GM12865 (cell line): Measurements from ENCODE around the gene GRAMD1B.

Experiments used
- DNase-seq: peaks from one replicate; pipeline ENCODE4 v3.0.0; 2010; ENCODE audit warnings: low read depth
- H3K4me3 ChIP-seq: 2 replicates; pipeline ENCODE4 v1.5.1; 2011; ENCODE audit warnings: mild to moderate bottlenecking, low read depth, low read length, control low read depth
- TF ChIP-seq, protein P1 (sequence below): IDR thresholded peaks from 2 replicates; pipeline ENCODE4 v1.5.1; 2011; ENCODE audit warnings: low read length, control low read depth, low read depth, inconsistent platforms; ENCODE audit not compliant: insufficient read depth; ENCODE audit errors: missing control alignments

GRAMD1B gene

DNA sequence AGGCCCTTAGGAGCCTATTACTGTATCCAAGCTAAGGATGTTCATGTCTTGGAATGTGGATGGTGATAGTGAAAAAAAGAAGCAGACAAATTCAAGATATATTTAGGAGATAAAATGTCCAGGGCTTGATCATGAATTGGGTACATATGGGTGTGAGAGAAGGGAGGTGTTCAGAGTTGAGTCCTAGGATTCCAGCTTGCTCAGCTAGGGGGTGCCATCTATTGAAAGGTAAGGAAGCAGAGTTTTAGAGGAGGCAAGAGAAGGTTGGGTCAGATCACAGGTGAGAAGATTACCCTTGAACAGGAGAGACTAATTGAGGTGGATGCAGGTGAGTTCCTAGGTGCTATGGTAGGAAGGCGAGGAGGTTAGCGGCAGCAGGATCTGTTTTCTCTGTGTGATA lies 60.5 kb downstream of the GRAMD1B start:
- DNase-seq, result no peak
- no peak overlapping the region for H3K4me3 ChIP-seq
- TF ChIP-seq, protein P1, sequence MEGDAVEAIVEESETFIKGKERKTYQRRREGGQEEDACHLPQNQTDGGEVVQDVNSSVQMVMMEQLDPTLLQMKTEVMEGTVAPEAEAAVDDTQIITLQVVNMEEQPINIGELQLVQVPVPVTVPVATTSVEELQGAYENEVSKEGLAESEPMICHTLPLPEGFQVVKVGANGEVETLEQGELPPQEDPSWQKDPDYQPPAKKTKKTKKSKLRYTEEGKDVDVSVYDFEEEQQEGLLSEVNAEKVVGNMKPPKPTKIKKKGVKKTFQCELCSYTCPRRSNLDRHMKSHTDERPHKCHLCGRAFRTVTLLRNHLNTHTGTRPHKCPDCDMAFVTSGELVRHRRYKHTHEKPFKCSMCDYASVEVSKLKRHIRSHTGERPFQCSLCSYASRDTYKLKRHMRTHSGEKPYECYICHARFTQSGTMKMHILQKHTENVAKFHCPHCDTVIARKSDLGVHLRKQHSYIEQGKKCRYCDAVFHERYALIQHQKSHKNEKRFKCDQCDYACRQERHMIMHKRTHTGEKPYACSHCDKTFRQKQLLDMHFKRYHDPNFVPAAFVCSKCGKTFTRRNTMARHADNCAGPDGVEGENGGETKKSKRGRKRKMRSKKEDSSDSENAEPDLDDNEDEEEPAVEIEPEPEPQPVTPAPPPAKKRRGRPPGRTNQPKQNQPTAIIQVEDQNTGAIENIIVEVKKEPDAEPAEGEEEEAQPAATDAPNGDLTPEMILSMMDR, result no peak

DNA sequence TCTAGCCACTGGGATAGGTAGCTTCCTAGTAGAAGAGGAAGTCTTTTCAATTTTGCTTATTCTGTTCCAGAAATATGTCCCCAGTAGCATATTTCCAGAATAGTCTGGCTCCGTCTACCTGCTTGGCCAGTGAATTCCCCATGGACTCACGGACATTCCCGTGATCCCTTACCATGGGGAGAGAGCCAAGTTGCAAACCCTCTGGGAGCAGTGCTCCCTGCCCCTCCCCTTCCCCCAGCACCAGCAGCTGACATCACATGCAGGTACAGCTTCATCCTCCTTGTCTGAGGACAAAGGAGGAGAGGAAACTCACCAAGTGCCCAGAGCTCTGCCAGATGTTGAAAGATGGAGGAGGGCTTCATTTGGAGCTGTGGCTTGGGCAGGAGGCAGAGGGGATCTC lies 61.2 kb downstream of the GRAMD1B start:
- DNase-seq, result no peak
- no peak overlapping the region for H3K4me3 ChIP-seq
- TF ChIP-seq, protein P1, result no peak

DNA sequence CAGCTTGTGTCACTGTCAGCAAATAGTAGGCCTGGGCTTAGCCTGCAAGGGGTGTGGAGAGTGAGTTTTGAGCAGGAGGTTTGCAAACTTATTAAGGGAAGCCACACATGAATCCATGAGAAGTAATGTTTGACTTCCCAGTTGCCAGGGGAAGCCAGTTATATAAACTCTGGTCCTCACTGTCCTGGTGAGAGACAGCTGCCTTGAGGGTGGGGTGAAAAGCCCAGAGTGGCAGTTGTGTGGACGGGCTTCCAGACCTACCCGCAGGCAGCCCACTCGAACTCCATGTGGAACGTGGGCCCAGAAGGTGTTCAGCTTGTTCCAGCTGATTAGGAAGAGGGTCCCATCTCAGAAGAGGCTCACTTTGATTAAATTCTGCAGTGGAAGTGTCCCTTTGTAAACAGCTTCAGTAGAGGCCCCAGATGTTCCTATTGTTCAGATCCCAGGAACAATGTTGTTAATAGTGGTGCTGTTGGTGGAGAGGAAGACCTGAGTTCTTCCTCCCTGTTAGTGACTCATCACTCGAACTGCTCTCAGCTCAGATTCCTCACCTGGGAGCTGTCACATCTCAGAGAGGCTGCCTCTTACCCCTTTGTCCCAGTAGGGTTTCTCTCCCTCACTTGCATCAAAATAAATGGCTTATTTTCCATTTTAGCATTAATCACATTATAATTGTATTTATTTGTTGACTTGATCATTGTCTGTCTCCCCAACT lies 63.4 kb downstream of the GRAMD1B start:
- H3K4me3 ChIP-seq, result no peak overlapping the region
- TF ChIP-seq, protein P1, result no peak

DNA sequence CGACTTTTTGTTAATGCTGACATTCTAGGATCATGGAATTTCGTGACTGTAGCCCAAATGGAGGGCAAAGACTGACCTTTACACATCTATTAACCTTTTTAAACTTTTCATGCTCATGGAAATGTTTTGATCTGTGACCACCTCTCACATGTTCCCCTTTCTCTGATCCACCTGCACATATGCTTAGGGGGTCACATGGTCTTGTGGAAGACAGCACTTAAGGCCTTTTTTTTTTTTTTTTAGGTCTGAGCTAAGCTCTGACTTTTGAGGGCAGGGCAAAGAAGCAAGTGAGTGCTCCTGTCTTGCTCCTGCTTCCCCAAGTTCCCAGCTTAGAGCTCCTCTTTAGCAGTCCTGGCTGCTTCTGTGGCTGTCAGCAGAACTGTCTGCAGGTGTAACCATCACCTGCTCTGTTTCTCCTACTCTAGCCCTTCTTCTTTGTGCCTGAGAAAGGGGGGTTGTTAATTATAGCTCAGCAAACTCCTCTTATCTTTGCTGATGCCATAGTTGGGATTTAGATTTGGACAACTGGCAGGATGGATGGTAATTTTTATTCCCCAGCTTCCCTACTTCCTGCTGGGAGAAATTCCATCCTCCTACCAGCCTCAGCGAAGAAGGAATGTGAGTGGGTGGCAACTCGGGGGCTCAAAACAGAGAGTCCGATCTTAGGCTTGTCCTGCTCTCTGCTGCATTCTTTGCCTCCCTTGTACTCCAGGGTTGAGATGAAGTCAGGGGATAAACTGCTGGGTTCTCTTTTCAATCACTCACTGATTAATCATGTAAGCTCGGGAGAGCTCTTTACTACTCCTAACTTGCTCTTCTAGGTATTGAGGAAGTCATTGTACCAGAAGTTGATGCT lies 64.4 kb downstream of the GRAMD1B start:
- no peak overlapping the region for H3K4me3 ChIP-seq
- TF ChIP-seq, protein P1, result no peak
- no peak for DNase-seq

More for the DNA sequence above, 63.4 kb downstream of the GRAMD1B start:
- DNase-seq, result no peak

DNA sequence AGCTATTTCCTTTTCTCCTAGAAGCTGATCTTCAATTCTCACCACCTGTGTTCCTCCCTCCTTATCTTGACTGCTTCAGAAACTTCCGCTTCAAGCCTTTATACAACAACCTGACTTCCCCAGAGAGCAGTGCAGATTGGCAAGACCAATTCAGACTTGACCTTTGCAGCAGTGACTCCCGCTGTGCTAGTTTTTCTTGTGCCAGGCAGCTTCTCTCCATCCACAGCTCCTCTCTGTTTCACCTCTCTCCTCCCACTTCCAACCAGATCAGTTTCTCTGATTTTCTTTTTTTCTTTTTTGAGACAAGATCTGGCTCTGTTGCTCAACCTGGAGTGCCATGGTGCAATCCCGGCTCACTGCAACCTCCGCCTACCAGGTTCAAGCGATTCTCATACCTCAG lies 74.3 kb downstream of the GRAMD1B start:
- H3K4me3 ChIP-seq, result no peak overlapping the region
- DNase-seq, result no peak
- TF ChIP-seq, protein P1, result no peak

DNA sequence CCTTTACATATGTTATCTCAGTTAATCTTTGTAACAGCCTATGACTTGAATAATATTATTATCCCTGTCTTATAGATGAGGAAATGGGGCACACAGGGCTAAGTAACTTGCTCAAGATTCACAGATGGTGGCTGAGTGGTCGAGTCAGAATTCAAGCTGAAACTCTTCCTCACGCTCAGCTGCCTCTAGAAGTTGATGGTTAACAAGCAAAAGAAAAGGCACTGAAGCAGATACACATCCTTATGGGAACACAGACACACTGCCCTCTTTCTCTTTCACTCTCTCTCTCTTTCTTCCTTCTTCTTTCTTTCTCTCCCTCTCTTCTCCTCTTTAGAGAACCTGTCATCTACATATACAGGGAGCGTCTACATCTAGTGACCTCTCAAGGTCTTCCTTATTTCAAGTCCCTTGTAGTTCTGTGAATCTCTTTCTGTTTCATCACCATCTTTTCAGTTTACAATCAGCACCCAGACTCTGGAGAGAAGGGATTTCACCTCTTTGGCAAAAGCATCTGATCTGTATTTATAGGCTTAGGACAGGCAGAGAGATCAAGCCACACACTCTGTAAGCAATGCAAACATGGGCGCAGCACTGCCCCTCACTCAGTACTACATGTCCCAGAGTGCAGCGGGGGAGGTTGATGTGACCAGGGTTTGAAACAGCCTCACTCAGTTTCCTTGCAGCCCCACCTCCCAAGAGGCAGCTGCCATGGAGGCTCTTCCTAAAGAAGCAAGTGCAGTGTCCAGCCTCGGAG lies 75.7 kb downstream of the GRAMD1B start:
- H3K4me3 ChIP-seq, result no peak overlapping the region
- TF ChIP-seq, protein P1, result no peak
- DNase-seq, result peak; percentile 34
